GM08714 (cell line): Measurements from ENCODE around the gene AP2B1.
A peak's percentile ranks its signal among the peaks of the same experiment; 100 is the strongest.
"Not testable (repeated sequence)": the region's sequence is repeated elsewhere in the genome, so short reads cannot be mapped to it uniquely, and the experiment has no call there.

ENCODE experiments used
- H3K4me3 ChIP-seq: fragments of 200-500 bp; sonication (Bioruptor generic); 2 replicates; pipeline ENCODE4 v1.5.1; 2014; ENCODE audit warnings: mild to moderate bottlenecking, low read length, inconsistent platforms
- ZNF274 ChIP-seq: IDR thresholded peaks from 2 replicates; pipeline ENCODE4 v1.6.1; 2012; ENCODE audit warnings: mild to moderate bottlenecking, low read depth, low read length

AP2B1 gene

GRCh38 chr17:35557353-35557752 lies 29.8 kb upstream of the AP2B1 start:
- no peak overlapping the region for H3K4me3 ChIP-seq
- no peak for TF ChIP-seq ZNF274

GRCh38 chr17:35559495-35560210 lies 27.5 kb upstream of the AP2B1 start:
- no peak for TF ChIP-seq ZNF274
- H3K4me3 ChIP-seq: no peak overlapping the region

- H3K4me3 ChIP-seq: no peak within 1 kb of the TSS
- no peak for TF ChIP-seq ZNF274
Observed at GRCh38 chr17:35560703-35561102, 26.4 kb upstream of the AP2B1 start, which contains the start of gene SLFN14. TSS of gene SLFN14 (minus strand) at chr17:35560819. CDS start at chr17:35558062, 2,757 bp downstream.

- not testable (repeated sequence) for H3K4me3 ChIP-seq
Observed at GRCh38 chr17:35563181-35563580, 23.9 kb upstream of the AP2B1 start.

- no peak for TF ChIP-seq ZNF274
- peak overlapping the region; percentile 93; the same call in 1 of the 2 replicates for H3K4me3 ChIP-seq
Observed at GRCh38 chr17:35566968-35567367, 20.2 kb upstream of the AP2B1 start.

GRCh38 chr17:35568561-35568960 lies 18.6 kb upstream of the AP2B1 start:
- TF ChIP-seq ZNF274: no peak
- peak overlapping the region; percentile 93 for H3K4me3 ChIP-seq

GRCh38 chr17:35569405-35569804 lies 17.7 kb upstream of the AP2B1 start:
- no peak for TF ChIP-seq ZNF274
- peak overlapping the region; percentile 93; the same call in 1 of the 2 replicates for H3K4me3 ChIP-seq

GRCh38 chr17:35575759-35576158 lies 11.4 kb upstream of the AP2B1 start:
- TF ChIP-seq ZNF274: no peak

GRCh38 chr17:35577830-35578196 lies 9.3 kb upstream of the AP2B1 start:
- peak overlapping the region; percentile 91 for H3K4me3 ChIP-seq
- TF ChIP-seq ZNF274: no peak

More at GRCh38 chr17:35575759-35576158, 11.4 kb upstream of the AP2B1 start:
- H3K4me3 ChIP-seq: no peak overlapping the region

- peak within 1 kb of the TSS; percentile 91 for H3K4me3 ChIP-seq
- TF ChIP-seq ZNF274: no peak
Observed at GRCh38 chr17:35578197-35578928, 8.8 kb upstream of the AP2B1 start, which contains the start of gene PEX12. TSS of gene PEX12 (minus strand) at chr17:35578571. CDS start at chr17:35578021, 550 bp downstream.

- peak overlapping the region; percentile 91 for H3K4me3 ChIP-seq
Observed at GRCh38 chr17:35578929-35579432, 8.1 kb upstream of the AP2B1 start.

GRCh38 chr17:35584061-35584460 lies 3.1 kb upstream of the AP2B1 start:
- H3K4me3 ChIP-seq: no peak overlapping the region
- TF ChIP-seq ZNF274: no peak

More at GRCh38 chr17:35578929-35579432, 8.1 kb upstream of the AP2B1 start:
- TF ChIP-seq ZNF274: no peak

GRCh38 chr17:35586569-35587073 lies 501 bp upstream of the AP2B1 start:
- no peak for TF ChIP-seq ZNF274
- peak overlapping the region; percentile 77 for H3K4me3 ChIP-seq

GRCh38 chr17:35588196-35588920 lies 1.2 kb downstream of the AP2B1 start:
- no peak for TF ChIP-seq ZNF274
- H3K4me3 ChIP-seq: peak overlapping the region; percentile 77
